ENCODE data around the gene CST9L.

Gene CST9L

GRCh38 chr20:23546435-23547144, 21.7 kb downstream of the CST9L start:
- DNase-seq = no peak

- no peak for DNase-seq
These were observed 24.2 kb downstream of the CST9L start for GRCh38 chr20:23544133-23544532.

- DNase-seq = no peak
These were observed 25.5 kb downstream of the CST9L start for GRCh38 chr20:23542801-23543200.

GRCh38 chr20:23541776-23542175, 26.5 kb downstream of the CST9L start:
- DNase-seq = no peak

- DNase-seq = no peak
These were observed 27.0 kb downstream of the CST9L start for GRCh38 chr20:23541330-23541729.

- DNase-seq = no peak
These were observed 27.7 kb downstream of the CST9L start for GRCh38 chr20:23540624-23541023.

- no peak for DNase-seq
These were observed 31.3 kb downstream of the CST9L start for GRCh38 chr20:23537030-23537429.

- DNase-seq = no peak
These were observed 31.8 kb downstream of the CST9L start for GRCh38 chr20:23536328-23536974.

- DNase-seq = no peak
These were observed 33.3 kb downstream of the CST9L start for GRCh38 chr20:23534801-23535593.

GRCh38 chr20:23533161-23533560, 35.1 kb downstream of the CST9L start:
- DNase-seq = no peak

- DNase-seq = no peak
These were observed 35.8 kb downstream of the CST9L start for GRCh38 chr20:23532533-23532932.

- DNase-seq = no peak
These were observed 37.2 kb downstream of the CST9L start for GRCh38 chr20:23530937-23531567.

GRCh38 chr20:23528867-23529431, 39.3 kb downstream of the CST9L start:
- DNase-seq = no peak

GRCh38 chr20:23526850-23527249, 41.4 kb downstream of the CST9L start:
- no peak for DNase-seq

- no peak for DNase-seq
These were observed 44.1 kb downstream of the CST9L start for GRCh38 chr20:23524146-23524545.

GRCh38 chr20:23520185-23520584, 48.1 kb downstream of the CST9L start:
- no peak for DNase-seq

GRCh38 chr20:23519556-23519955, 48.7 kb downstream of the CST9L start:
- no peak for DNase-seq

- DNase-seq = no peak
These were observed 50.6 kb downstream of the CST9L start for GRCh38 chr20:23517719-23518118.

- DNase-seq = no peak
These were observed 52.9 kb downstream of the CST9L start for GRCh38 chr20:23515250-23515939.

GRCh38 chr20:23514848-23515247, 53.4 kb downstream of the CST9L start:
- no peak for DNase-seq

All from fibroblast of skin of scalp (primary cell).